ENCODE data around the gene AGBL2. TPM values are rescaled to one million over a fixed set of nuclear protein-coding genes. Genes with fewer than 3 reads are reported as not detected.
A peak's percentile ranks its signal among the peaks of the same experiment; 100 is the strongest.

AGBL2 gene
- total RNA-seq, 2 donors from 2014 or later = 0.95 TPM; not detected in 1

- TF ChIP-seq CTCF (IDR thresholded peaks at IDR 0.05) = no peak
- Histone ChIP-seq H3K9me3 (no peaks in the 10 kb centered on the region), H3K4me1 (ENCODE audit: control insufficient read depth in 1 of 2, low read depth in 2 of 2) (no peaks in the 10 kb centered on the region), H3K27me3 (replicated peaks; ENCODE audit: insufficient read depth) (no peaks in the 10 kb centered on the region), H3K36me3 (peaks cover 86% of the 10 kb centered on the region), H3K4me3 (no peak overlapping the region), H3K27ac (no peak overlapping the region)
- no peak for DNase-seq (ENCODE audit: low spot score)
- ATAC-seq (ENCODE audit: insufficient number of reproducible peaks, low FRiP score, low read depth) = no peak
These were observed 16.3 kb upstream of the AGBL2 start for GRCh38 chr11:47731475-47731874.

GRCh38 chr11:47726878-47727514, 11.8 kb upstream of the AGBL2 start:
- no peak overlapping the region for H3K4me3 ChIP-seq
- DNase-seq (ENCODE audit: low spot score) (no peak), ATAC-seq (ENCODE audit: insufficient number of reproducible peaks, low FRiP score, low read depth) (no peak)
- H3K27ac ChIP-seq = no peak overlapping the region
- no peaks in the 10 kb centered on the region for H3K9me3 ChIP-seq
- H3K27me3 ChIP-seq (replicated peaks; ENCODE audit: insufficient read depth) = no peaks in the 10 kb centered on the region
- H3K36me3 ChIP-seq = peaks cover 81% of the 10 kb centered on the region
- H3K4me1 ChIP-seq (ENCODE audit: control insufficient read depth in 1 of 2, low read depth in 2 of 2) = peaks cover 3 to 8% of the 10 kb centered on the region in 2 donors
- no peak for TF ChIP-seq CTCF (IDR thresholded peaks at IDR 0.05)

- DNase-seq (ENCODE audit: low spot score) = no peak
- Histone ChIP-seq H3K27me3 (replicated peaks; ENCODE audit: insufficient read depth) (no peaks in the 10 kb centered on the region), H3K27ac (no peak overlapping the region), H3K4me1 (ENCODE audit: control insufficient read depth in 1 of 2, low read depth in 2 of 2) (peaks cover 3 to 8% of the 10 kb centered on the region in 2 donors), H3K4me3 (no peak overlapping the region), H3K9me3 (no peaks in the 10 kb centered on the region), H3K36me3 (peaks cover 78% of the 10 kb centered on the region)
- ATAC-seq (ENCODE audit: insufficient number of reproducible peaks, low FRiP score, low read depth) = no peak
- TF ChIP-seq CTCF (IDR thresholded peaks at IDR 0.05) = no peak
These were observed 10.9 kb upstream of the AGBL2 start for GRCh38 chr11:47726118-47726442.

- TF ChIP-seq CTCF (IDR thresholded peaks at IDR 0.05) = no peak
- Histone ChIP-seq H3K27ac (no peak overlapping the region), H3K36me3 (peaks cover 76% of the 10 kb centered on the region), H3K9me3 (no peaks in the 10 kb centered on the region), H3K4me1 (ENCODE audit: control insufficient read depth in 1 of 2, low read depth in 2 of 2) (peaks cover 3 to 8% of the 10 kb centered on the region in 2 donors), H3K27me3 (replicated peaks; ENCODE audit: insufficient read depth) (no peaks in the 10 kb centered on the region), H3K4me3 (no peak overlapping the region)
- no peak for DNase-seq (ENCODE audit: low spot score)
- no peak for ATAC-seq (ENCODE audit: insufficient number of reproducible peaks, low FRiP score, low read depth)
These were observed 10.4 kb upstream of the AGBL2 start for GRCh38 chr11:47725442-47726117.

- ATAC-seq (ENCODE audit: insufficient number of reproducible peaks, low FRiP score, low read depth) = peak; percentile 72
- Histone ChIP-seq H3K4me1 (ENCODE audit: control insufficient read depth in 1 of 2, low read depth in 2 of 2) (peaks cover 3 to 8% of the 10 kb centered on the region in 2 donors), H3K27me3 (replicated peaks; ENCODE audit: insufficient read depth) (no peaks in the 10 kb centered on the region), H3K36me3 (peaks cover 69% of the 10 kb centered on the region), H3K4me3 (no peak overlapping the region), H3K9me3 (no peaks in the 10 kb centered on the region), H3K27ac (peak overlapping the region; percentile 59 to 71)
- no peak for TF ChIP-seq CTCF (IDR thresholded peaks at IDR 0.05)
- DNase-seq (ENCODE audit: low spot score) = peak; percentile 15
These were observed 9.0 kb upstream of the AGBL2 start for GRCh38 chr11:47724041-47724729.
